Right atrium auricular region (tissue), 2 donors: ENCODE measurements around the gene SYT9. TPM values are rescaled to one million over a fixed set of nuclear protein-coding genes. Genes with fewer than 3 reads are reported as not detected.
A peak's percentile ranks its signal among the peaks of the same experiment; 100 is the strongest.

Experiments used
- DNase-seq: peaks from one replicate; pipeline ENCODE4 v3.0.0-alpha.2; 2019; ENCODE audit warnings: low spot score
- H3K27ac ChIP-seq, 2 donors: fragments of 200-600 bp; sonication (generic); 1 replicate in 1 of 2; 2 replicates in 1 of 2; pipeline ENCODE4 v1.5.1; 2016 to 2019
- H3K27me3 ChIP-seq, 2 donors: fragments of 200-600 bp; sonication (generic); one replicate each; pipeline versions ENCODE4 v1.5.1 to v1.6.0; 2017 to 2019
- H3K36me3 ChIP-seq: fragments of 200-600 bp; sonication (generic); one replicate; pipeline ENCODE4 v1.5.1; 2016
- H3K4me1 ChIP-seq, 2 donors: fragments of 200-600 bp; sonication (generic); one replicate each; pipeline versions ENCODE4 v1.5.1 to v1.6.0; 2017 to 2019
- H3K4me3 ChIP-seq, 2 donors: fragments of 200-600 bp; sonication (generic); 1 replicate in 1 of 2; 2 replicates in 1 of 2; pipeline ENCODE4 v1.5.1; 2017 to 2019; ENCODE audit warnings: mild to moderate bottlenecking in 1 of 2, moderate library complexity in 1 of 2
- H3K9me3 ChIP-seq, 2 donors: fragments of 200-600 bp; sonication (generic); one replicate each; pipeline ENCODE4 v1.5.1; 2019
- total RNA-seq, 2 donors: library from RNA; depleted of rRNA; stranded (reverse); fragments of >200 nt; gene quantifications; one replicate each; pipeline ENCODE4 v1.1.0, GENCODE V29; 2016
- TF ChIP-seq, protein P1 (sequence below), 2 donors: fragments of 200-600 bp; sonication (generic); IDR thresholded peaks; one replicate each; pipeline ENCODE4 v1.5.1; 2019; ENCODE audit warnings: antibody characterized with exemption in 2 of 2

The SYT9 gene
- total RNA-seq, 2 donors from 2014 or later, result 0.16 to 0.74 TPM

DNA sequence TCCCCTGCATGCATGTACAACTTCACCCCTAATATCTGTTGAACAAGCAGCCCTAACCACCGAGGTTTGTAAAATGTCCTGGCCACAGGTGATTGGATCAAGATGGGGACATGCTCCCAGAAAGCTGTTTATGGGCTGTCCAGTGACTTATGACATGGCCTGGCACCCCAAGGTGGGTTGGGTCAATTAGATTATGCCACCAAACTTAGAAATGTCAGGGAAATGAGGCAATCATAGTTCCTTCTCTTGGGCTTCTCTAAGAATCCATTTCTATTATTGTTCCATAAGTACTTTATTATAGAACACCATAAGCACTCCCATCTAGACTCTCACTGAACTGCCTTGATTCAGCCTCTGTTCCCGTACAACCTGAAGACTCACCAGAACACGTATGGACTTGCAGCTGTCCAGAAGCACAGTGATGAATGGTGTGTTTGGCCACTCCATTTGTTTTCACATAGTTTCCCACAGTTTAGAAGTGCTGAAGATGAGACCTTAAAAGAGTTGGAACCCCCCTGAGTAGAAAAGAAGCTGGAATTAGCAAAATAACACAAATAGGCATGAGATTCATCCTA is 188.1 kb downstream of the SYT9 start:
- H3K4me3 ChIP-seq, result no peak overlapping the region
- H3K9me3 ChIP-seq, result no peaks in the 10 kb centered on the region
- no peak for DNase-seq
- H3K4me1 ChIP-seq, result no peaks in the 10 kb centered on the region
- H3K36me3 ChIP-seq, result no peaks in the 10 kb centered on the region
- H3K27me3 ChIP-seq, result no peaks in the 10 kb centered on the region
- H3K27ac ChIP-seq, result no peak overlapping the region
- TF ChIP-seq, protein P1, sequence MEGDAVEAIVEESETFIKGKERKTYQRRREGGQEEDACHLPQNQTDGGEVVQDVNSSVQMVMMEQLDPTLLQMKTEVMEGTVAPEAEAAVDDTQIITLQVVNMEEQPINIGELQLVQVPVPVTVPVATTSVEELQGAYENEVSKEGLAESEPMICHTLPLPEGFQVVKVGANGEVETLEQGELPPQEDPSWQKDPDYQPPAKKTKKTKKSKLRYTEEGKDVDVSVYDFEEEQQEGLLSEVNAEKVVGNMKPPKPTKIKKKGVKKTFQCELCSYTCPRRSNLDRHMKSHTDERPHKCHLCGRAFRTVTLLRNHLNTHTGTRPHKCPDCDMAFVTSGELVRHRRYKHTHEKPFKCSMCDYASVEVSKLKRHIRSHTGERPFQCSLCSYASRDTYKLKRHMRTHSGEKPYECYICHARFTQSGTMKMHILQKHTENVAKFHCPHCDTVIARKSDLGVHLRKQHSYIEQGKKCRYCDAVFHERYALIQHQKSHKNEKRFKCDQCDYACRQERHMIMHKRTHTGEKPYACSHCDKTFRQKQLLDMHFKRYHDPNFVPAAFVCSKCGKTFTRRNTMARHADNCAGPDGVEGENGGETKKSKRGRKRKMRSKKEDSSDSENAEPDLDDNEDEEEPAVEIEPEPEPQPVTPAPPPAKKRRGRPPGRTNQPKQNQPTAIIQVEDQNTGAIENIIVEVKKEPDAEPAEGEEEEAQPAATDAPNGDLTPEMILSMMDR (IDR thresholded peaks at IDR 0.05), result no peak

DNA sequence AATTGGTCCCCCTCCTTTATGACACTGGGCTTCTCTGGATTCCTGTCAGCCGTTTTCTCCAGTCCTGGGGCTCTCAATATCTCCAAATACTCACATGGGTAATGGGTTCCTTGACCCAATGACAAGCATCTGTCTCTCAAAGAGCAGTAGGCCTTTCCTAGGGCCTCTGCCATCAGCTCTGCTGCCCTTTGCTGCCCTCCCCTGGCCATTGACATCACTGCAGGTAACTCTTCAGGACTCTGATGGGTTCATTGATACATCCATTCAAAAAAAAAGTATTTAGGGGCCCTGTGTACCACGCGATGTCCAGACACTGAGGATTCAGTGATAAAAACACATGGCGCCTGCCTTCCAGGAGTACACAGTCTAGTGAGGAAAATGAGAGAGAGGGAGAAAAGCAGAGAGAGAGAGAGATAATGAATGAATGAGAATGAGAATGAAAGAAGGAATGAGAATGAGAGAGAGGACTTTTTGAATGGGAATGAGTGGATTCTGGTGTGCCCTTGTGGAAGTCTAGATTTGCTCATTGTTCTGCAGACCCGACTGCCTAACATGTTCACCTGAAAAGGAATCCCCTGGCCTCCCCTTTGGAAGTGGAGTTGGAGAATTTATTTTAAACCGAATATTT is 191.0 kb downstream of the SYT9 start:
- no peaks in the 10 kb centered on the region for H3K9me3 ChIP-seq
- H3K27me3 ChIP-seq, result no peaks in the 10 kb centered on the region
- TF ChIP-seq, protein P1 (IDR thresholded peaks at IDR 0.05), result peak; percentile 71 to 87
- H3K4me3 ChIP-seq, result no peak overlapping the region
- no peaks in the 10 kb centered on the region for H3K36me3 ChIP-seq
- DNase-seq, result peak; percentile 74
- H3K4me1 ChIP-seq, result peaks cover 0 to 11% of the 10 kb centered on the region in 2 donors
- no peak overlapping the region for H3K27ac ChIP-seq

DNA sequence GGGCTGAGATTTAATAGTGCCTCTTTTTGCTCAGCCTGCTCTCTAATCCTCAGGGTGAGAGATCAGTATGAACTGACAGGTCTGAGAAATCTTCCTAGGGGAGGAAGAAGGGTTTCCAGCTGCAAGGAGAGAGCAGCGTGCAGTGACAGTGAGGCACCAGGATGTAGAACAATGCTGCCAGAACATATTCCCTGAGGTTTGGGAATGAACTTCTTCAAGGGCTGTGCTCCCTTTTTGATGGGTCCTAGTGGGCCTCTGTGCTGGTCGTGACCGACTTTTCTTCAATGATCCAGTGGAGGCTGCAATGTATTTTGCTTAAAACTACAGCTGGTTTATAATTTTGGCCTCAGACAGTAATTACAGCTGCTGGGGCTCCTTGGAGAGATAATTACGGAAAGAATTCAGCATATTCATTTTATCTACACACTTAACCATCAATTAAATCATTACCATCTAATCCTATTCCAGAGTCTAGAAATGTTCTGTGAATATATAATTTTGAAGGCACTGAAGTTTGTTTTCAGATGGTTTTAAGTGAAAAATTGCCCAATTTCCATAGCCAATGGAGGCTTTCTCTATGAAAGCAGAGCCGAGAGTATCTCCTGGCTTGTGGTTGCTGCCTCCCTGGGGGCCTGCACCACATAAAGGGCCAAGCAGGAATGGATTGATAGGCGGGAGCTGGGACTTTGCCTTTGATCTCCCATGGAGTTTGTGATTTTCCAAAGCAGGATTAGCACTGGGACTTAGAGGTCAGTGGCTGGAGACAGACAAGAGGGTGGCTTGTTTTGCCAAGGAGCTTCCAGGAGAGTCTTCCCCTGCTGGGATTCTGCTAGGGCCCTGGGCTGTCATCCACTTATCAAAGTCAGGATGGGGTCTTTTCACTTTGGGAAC is 192.6 kb downstream of the SYT9 start:
- H3K4me3 ChIP-seq, result no peak overlapping the region
- no peak for DNase-seq

DNA sequence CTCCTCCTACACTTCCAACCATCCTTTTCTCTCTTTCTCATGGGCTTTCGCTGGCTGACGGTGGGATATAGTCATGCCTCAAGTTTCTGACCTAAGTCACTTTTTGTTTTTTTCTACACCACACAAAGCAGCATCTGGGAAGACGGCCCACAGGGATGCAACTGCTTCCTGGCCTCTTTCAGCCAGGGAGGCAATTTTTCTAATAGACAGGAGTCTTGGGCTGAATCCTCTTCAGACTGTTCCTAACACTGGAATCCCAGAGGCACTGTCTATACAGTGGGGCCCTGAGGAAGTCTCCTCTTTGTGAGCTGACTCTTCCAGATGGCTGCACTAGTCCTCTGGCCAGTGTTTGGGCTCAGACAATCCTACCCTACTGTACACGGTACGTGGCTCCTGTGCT is 193.9 kb downstream of the SYT9 start:
- no peak overlapping the region for H3K27ac ChIP-seq
- H3K36me3 ChIP-seq, result no peaks in the 10 kb centered on the region
- TF ChIP-seq, protein P1 (IDR thresholded peaks at IDR 0.05), result no peak
- H3K27me3 ChIP-seq, result no peaks in the 10 kb centered on the region
- no peaks in the 10 kb centered on the region for H3K9me3 ChIP-seq
- DNase-seq, result no peak
- peaks cover 0 to 18% of the 10 kb centered on the region in 2 donors for H3K4me1 ChIP-seq
- no peak overlapping the region for H3K4me3 ChIP-seq

More for the DNA sequence above, 192.6 kb downstream of the SYT9 start:
- Histone ChIP-seq H3K27ac (no peak overlapping the region), H3K4me1 (peaks cover 0 to 12% of the 10 kb centered on the region in 2 donors), H3K36me3 (no peaks in the 10 kb centered on the region), H3K9me3 (no peaks in the 10 kb centered on the region), H3K27me3 (no peaks in the 10 kb centered on the region)
- TF ChIP-seq, protein P1 (IDR thresholded peaks at IDR 0.05), result no peak

DNA sequence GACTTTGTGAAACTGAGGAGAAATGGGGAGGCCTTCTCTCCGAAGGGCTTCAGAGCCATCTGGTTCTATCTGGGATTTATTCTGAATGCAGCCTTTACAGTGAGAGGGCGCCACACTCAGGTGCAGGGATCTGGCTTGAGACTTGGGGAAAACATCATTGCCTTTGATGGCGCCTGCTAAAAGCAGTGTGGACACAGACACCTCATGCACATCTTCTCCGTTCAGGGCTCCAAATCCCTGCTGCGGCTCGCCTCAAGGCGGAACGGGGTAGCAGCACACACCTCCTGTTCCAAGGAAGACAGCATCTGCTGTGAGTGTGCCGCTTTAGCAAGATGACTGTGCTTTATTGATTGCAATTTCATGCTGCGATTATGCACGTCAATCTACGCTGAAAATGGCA is 196.5 kb downstream of the SYT9 start:
- Histone ChIP-seq H3K4me3 (no peak overlapping the region), H3K27me3 (no peaks in the 10 kb centered on the region), H3K36me3 (no peaks in the 10 kb centered on the region), H3K27ac (no peak overlapping the region), H3K9me3 (no peaks in the 10 kb centered on the region), H3K4me1 (peaks cover 0 to 18% of the 10 kb centered on the region in 2 donors)
- TF ChIP-seq, protein P1 (IDR thresholded peaks at IDR 0.05), result no peak
- no peak for DNase-seq
